T-helper 22 cell (primary cell): ENCODE results near the gene EFEMP2.
"Not testable (repeated sequence)": the region's sequence is repeated elsewhere in the genome, so short reads cannot be mapped to it uniquely, and the experiment has no call there.

ENCODE experiments used
- DNase-seq: peaks from one replicate; pipeline ENCODE4 v3.0.0-alpha.2; 2020; ENCODE audit warnings: low read depth

Gene EFEMP2

GRCh38 chr11:65900125-65900898 is 27.7 kb upstream of the EFEMP2 start, which contains the start of gene FOSL1:
TSS of gene FOSL1 (minus strand) at chr11:65900388. CDS start at chr11:65900339, 49 bp downstream.
- peak; percentile 97 for DNase-seq

GRCh38 chr11:65899356-65900124 is 26.9 kb upstream of the EFEMP2 start:
- peak; percentile 44 for DNase-seq

GRCh38 chr11:65898656-65899355 is 26.2 kb upstream of the EFEMP2 start:
- no peak for DNase-seq

GRCh38 chr11:65897020-65897471 is 24.4 kb upstream of the EFEMP2 start:
- DNase-seq, result no peak

- no peak for DNase-seq
Observed at GRCh38 chr11:65896034-65896999, 23.7 kb upstream of the EFEMP2 start.

GRCh38 chr11:65895482-65895981 is 22.9 kb upstream of the EFEMP2 start:
- no peak for DNase-seq

GRCh38 chr11:65894034-65894591 is 21.5 kb upstream of the EFEMP2 start:
- DNase-seq, result no peak

- no peak for DNase-seq
Observed at GRCh38 chr11:65892661-65893317, 20.2 kb upstream of the EFEMP2 start.

GRCh38 chr11:65892137-65892540 is 19.5 kb upstream of the EFEMP2 start:
- DNase-seq, result not testable (repeated sequence)

- no peak for DNase-seq
Observed at GRCh38 chr11:65891219-65892136, 18.9 kb upstream of the EFEMP2 start.

GRCh38 chr11:65890324-65891218 is 18.0 kb upstream of the EFEMP2 start, which contains the start of gene CCDC85B:
TSS of gene CCDC85B (plus strand) at chr11:65890673. CDS start at chr11:65890784, 111 bp downstream.
- DNase-seq, result peak; percentile 96

GRCh38 chr11:65888163-65888814 is 15.7 kb upstream of the EFEMP2 start, which contains the start of gene FIBP:
TSS of gene FIBP (minus strand) at chr11:65888471. CDS start at chr11:65888418, 53 bp downstream.
- DNase-seq, result peak; percentile 96

GRCh38 chr11:65887723-65888162 is 15.1 kb upstream of the EFEMP2 start:
- no peak for DNase-seq

- DNase-seq, result no peak
Observed at GRCh38 chr11:65886826-65887722, 14.5 kb upstream of the EFEMP2 start.

GRCh38 chr11:65885808-65886536 is 13.4 kb upstream of the EFEMP2 start:
- DNase-seq, result no peak
